K562 (cell line): Measurements from ENCODE around the gene TFCP2L1. TPM values are rescaled to one million over a fixed set of nuclear protein-coding genes. Genes with fewer than 3 reads are reported as not detected.

Experiments used
- ATAC-seq: fragments of 200-7000 bp; cut with Tn5 transposase; 3 replicates; pipeline ENCODE4 v1.9.1; 2020; ENCODE audit warnings: moderate library complexity
- BruUV-seq: library from RNA; stranded (reverse); fragments of 400-500 nt; replicated peaks from 2 replicates; lab custom pipeline; 2021; lab: Mats Ljungman, UMichigan
- CTCF ChIA-PET: fragments of 300-600 bp; formaldehyde crosslinking; extraction: SDS; loops from one replicate; lab custom pipeline; 2021; ENCODE audit warnings: low intra/inter-chr PET ratio; lab: Yijun Ruan, JAX
- POLR2A ChIA-PET: fragments of 300-600, 350-650 bp; sonication (Branson Sonifier 250); formaldehyde crosslinking; extraction: SDS; loops from one replicate; lab custom pipeline; 2021; ENCODE audit warnings: antibody characterized with exemption, inconsistent platforms; lab: Yijun Ruan, JAX
- DNase-seq, 4 experiments: peaks; one replicate each; pipeline versions ENCODE4 v3.0.0 to v3.0.0-alpha.2; 2011 to 2018; ENCODE audit warnings: low spot score in 3 of 4, mixed read lengths in 3 of 4; ENCODE audit errors: extremely low read depth in 1 of 4
- FAIRE-seq: peaks from 2 replicates; lab custom pipeline; 2011; peaks lifted over from hg19 to GRCh38; lab: Jason Lieb, UNC
- H2AFZ ChIP-seq: 2 replicates; pipeline ENCODE4 v1.6.0; 2011; ENCODE audit warnings: low read depth, low read length, control low read depth, inconsistent platforms
- H3K27ac ChIP-seq: fragments of 200-600 bp; 3 replicates; pipeline ENCODE4 v1.8.0; 2011; ENCODE audit warnings: low read depth, mild to moderate bottlenecking, control low read depth, inconsistent platforms, low read length, moderate library complexity, mixed read lengths; ENCODE audit errors: extremely low read depth
- H3K27me3 ChIP-seq, 2 experiments: fragments of 300-600 bp in 1 of 2; 2 replicates in 1 of 2; 3 replicates in 1 of 2; pipeline versions ENCODE4 v1.6.0 to v1.8.0; 2011; ENCODE audit warnings: inconsistent platforms in 2 of 2, low read length in 2 of 2, mild to moderate bottlenecking in 1 of 2, mixed read lengths in 1 of 2, moderate library complexity in 1 of 2; ENCODE audit not compliant: control insufficient read depth in 2 of 2, insufficient read depth in 2 of 2
- H3K36me3 ChIP-seq: fragments of 300-600 bp; 3 replicates; pipeline ENCODE4 v1.8.0; 2011; ENCODE audit warnings: mild to moderate bottlenecking, low read length, inconsistent platforms; ENCODE audit not compliant: control insufficient read depth, insufficient read depth
- H3K4me1 ChIP-seq, 2 experiments: fragments of 200-600 bp in 1 of 2; replicated peaks in 1 of 2; 2 replicates in 1 of 2; 3 replicates in 1 of 2; pipeline versions ENCODE4 v1.5.1 to v1.8.0; 2011; ENCODE audit warnings: inconsistent platforms in 2 of 2, low read length in 2 of 2, mild to moderate bottlenecking in 1 of 2, mixed read lengths in 1 of 2, moderate library complexity in 1 of 2; ENCODE audit not compliant: control insufficient read depth in 2 of 2, insufficient read depth in 2 of 2
- H3K4me2 ChIP-seq: 2 replicates; pipeline ENCODE4 v1.6.1; 2011; ENCODE audit warnings: low read length, control low read depth, inconsistent platforms, mixed read lengths; ENCODE audit not compliant: insufficient read depth
- H3K4me3 ChIP-seq: fragments of 200-600 bp; sonication (generic), shearing (Covaris generic); 2 replicates; pipeline ENCODE4 v1.5.1; 2016; ENCODE audit warnings: control low read depth, inconsistent platforms
- H3K79me2 ChIP-seq: fragments of 200-600 bp; 3 replicates; pipeline ENCODE4 v1.8.0; 2011; ENCODE audit warnings: low read length, inconsistent platforms; ENCODE audit not compliant: control insufficient read depth, insufficient read depth
- H3K9ac ChIP-seq, 2 experiments: 2 replicates each; pipeline versions ENCODE4 v1.6.0 to v1.6.1; 2011; ENCODE audit warnings: low read depth in 2 of 2, low read length in 2 of 2, control low read depth in 1 of 2, inconsistent platforms in 1 of 2, mild to moderate bottlenecking in 1 of 2, mixed read lengths in 1 of 2; ENCODE audit not compliant: insufficient read depth in 1 of 2
- H3K9me1 ChIP-seq: one replicate; pipeline ENCODE4 v1.6.0; 2011; ENCODE audit warnings: inconsistent platforms, mild to moderate bottlenecking, low read length, moderate library complexity; ENCODE audit not compliant: control insufficient read depth, insufficient read depth
- H3K9me3 ChIP-seq: replicated peaks from 2 replicates; pipeline ENCODE4 v1.5.1; 2011; ENCODE audit warnings: low read depth, low read length, inconsistent platforms; ENCODE audit not compliant: control insufficient read depth, insufficient read depth
- H4K20me1 ChIP-seq: replicated peaks from 2 replicates; pipeline ENCODE4 v1.6.1; 2011; ENCODE audit warnings: low read length, inconsistent platforms, mixed read lengths; ENCODE audit not compliant: control insufficient read depth, insufficient read depth
- BCL6 ChIP-seq: fragments of 250-450 bp; sonication (Bioruptor Pico); IDR thresholded peaks from 2 replicates; pipeline ENCODE4 v1.4.0; 2020
- CREB5 ChIP-seq: fragments of 250-450 bp; sonication (Bioruptor Pico); IDR thresholded peaks from 2 replicates; pipeline ENCODE4 v1.5.0; 2020; ENCODE audit warnings: mild to moderate bottlenecking
- E2F5 ChIP-seq: sonication (generic); formaldehyde crosslinking; IDR thresholded peaks from 2 replicates; pipeline ENCODE4 v1.8.0; 2022; ENCODE audit warnings: mild to moderate bottlenecking, missing genetic modification reagents
- KLF10 ChIP-seq: fragments of 250-450 bp; sonication (Bioruptor Pico); IDR thresholded peaks from 2 replicates; pipeline ENCODE4 v1.6.1; 2021; ENCODE audit warnings: matching md5 sums
- MTF1 ChIP-seq: fragments of 250-450 bp; sonication (Bioruptor Pico); IDR thresholded peaks from 2 replicates; pipeline ENCODE4 v1.9.0; 2021; ENCODE audit warnings: moderate library complexity, mild to moderate bottlenecking, inconsistent platforms, borderline replicate concordance
- POLR2G ChIP-seq: fragments of 200-400 bp; formaldehyde crosslinking; IDR thresholded peaks from 2 replicates; pipeline ENCODE4 v1.6.1; 2017; ENCODE audit warnings: low read depth, mild to moderate bottlenecking, antibody characterized with exemption, low read length, moderate library complexity
- SNRNP70 ChIP-seq: fragments of 200-400 bp; formaldehyde crosslinking; optimal IDR thresholded peaks from 2 replicates; pipeline ENCODE3; 2017; ENCODE audit warnings: low read depth, low read length
- STAT5B ChIP-seq: fragments of 250-450 bp; sonication (Bioruptor Pico); IDR thresholded peaks from 2 replicates; pipeline ENCODE4 v1.8.0; 2021; ENCODE audit warnings: mild to moderate bottlenecking, inconsistent platforms
- TAF7 ChIP-seq: fragments of 450-650 bp; IDR thresholded peaks from 2 replicates; pipeline ENCODE4 v1.6.1; 2016; ENCODE audit warnings: missing genetic modification characterization, missing compliant biosample characterization
- XRCC3 ChIP-seq: fragments of 450-650 bp; IDR thresholded peaks from 2 replicates; pipeline ENCODE4 v1.6.1; 2017; ENCODE audit warnings: mild to moderate bottlenecking, moderate library complexity
- ZNF707 ChIP-seq: fragments of 250-450 bp; sonication (Bioruptor Pico); conservative IDR thresholded peaks from 2 replicates; pipeline ENCODE4 v1.8.0; 2022; ENCODE audit warnings: inconsistent platforms, mild to moderate bottlenecking, moderate library complexity
- WGBS: fragments of 100-300 bp; shearing (Covaris generic); methylation state at CpG from one replicate; pipeline ENCODE4 v1.1.6; 2016; ENCODE audit warnings: low coverage, mixed read lengths; ENCODE audit not compliant: insufficient coverage; ENCODE audit errors: missing lambda C conversion rate; 5-methylcytosine and 5-hydroxymethylcytosine counted together
- in situ Hi-C: fragments of 300-500 bp; cut with MboI; formaldehyde crosslinking; loops from 4 replicates; pipeline ENCODE4 v1.15.0; 2018; ENCODE audit warnings: inconsistent platforms, mixed read lengths
- intact Hi-C: fragments of 100-400 bp; cut with micrococcal nuclease; formaldehyde crosslinking; loops from 2 replicates; pipeline ENCODE4 v1.14.2; 2022
- polyA plus RNA-seq, 8 experiments: library from polyadenylated mRNA; depleted of rRNA in 4 of 8; stranded (reverse) in 5 of 8; unstranded in 3 of 8; fragments of >200 nt; fragmentation: Nextera tagmentation in 2 of 8; fragmentation: Illumina TruSeq in 1 of 8; extraction: Ambion mirVana in 2 of 8; extraction: Trizol in 1 of 8; gene quantifications; 2 replicates each; pipeline versions ENCODE4 v1.2.1 to v1.2.3, GENCODE V29; 2011 to 2014; ENCODE audit warnings: inconsistent platforms in 1 of 8, missing spikeins in 1 of 8
- total RNA-seq, 7 experiments: library from RNA; depleted of rRNA in 6 of 7; stranded (reverse); fragments of >200 nt in 6 of 7; fragmentation: Illumina TruSeq in 2 of 7; extraction: Trizol in 2 of 7; gene quantifications; 2 replicates each; pipeline versions ENCODE4 v1.2.1 to v1.2.3, GENCODE V29; 2011 to 2021; ENCODE audit warnings: low replicate concordance in 1 of 7
- TF ChIP-seq, protein P1 (sequence below): fragments of 250-450 bp; sonication (Bioruptor Pico); IDR thresholded peaks from 2 replicates; pipeline ENCODE4 v1.9.0; 2021; ENCODE audit warnings: mild to moderate bottlenecking, inconsistent platforms

TFCP2L1 gene
- total and polyA plus RNA-seq, 9 of the 15 experiments (the other 6 are each of a cell fraction or from before 2014, with no cell fraction given) = 0.08 to 1.00 (median 0.42) TPM

GRCh38 chr2:121173806-121174205 is 111.2 kb downstream of the TFCP2L1 start:
- ChIA-PET CTCF (no interaction called here), POLR2A (no interaction called here)
- H3K4me3 ChIP-seq = no peak overlapping the region
- no peak overlapping the region for H3K9ac ChIP-seq
- no peak overlapping the region for H3K4me2 ChIP-seq
- WGBS = 3% methylated on average over 10 of the region's 10 CpGs
- no peaks in the 10 kb centered on the region for H3K9me3 ChIP-seq
- H3K27ac ChIP-seq = no peak overlapping the region
- FAIRE-seq (no peak), DNase-seq (no peak), ATAC-seq (no peak)
- peaks cover 27 to 55% of the 10 kb centered on the region in 2 experiments for H3K27me3 ChIP-seq
- no peak overlapping the region for H2AFZ ChIP-seq
- H3K36me3 ChIP-seq = no peaks in the 10 kb centered on the region
- no peaks in the 10 kb centered on the region for H3K9me1 ChIP-seq
- no TSS peak for BruUV-seq
- no peaks in the 10 kb centered on the region; the same call in 1 of the 2 replicates for H4K20me1 ChIP-seq
- in situ Hi-C loops = no loop called here
- intact Hi-C loops = no loop called here
- TF ChIP-seq SNRNP70 (no peak), MTF1 (no peak), KLF10 (CRISPR knock-in tag) (no peak), TAF7 (tag) (no peak), ZNF707 (no peak), XRCC3 (no peak), POLR2G (no peak)
- no peaks in the 10 kb centered on the region for H3K79me2 ChIP-seq
- no peaks in the 10 kb centered on the region; a peak in 1 of 5 replicates for H3K4me1 ChIP-seq

DNA sequence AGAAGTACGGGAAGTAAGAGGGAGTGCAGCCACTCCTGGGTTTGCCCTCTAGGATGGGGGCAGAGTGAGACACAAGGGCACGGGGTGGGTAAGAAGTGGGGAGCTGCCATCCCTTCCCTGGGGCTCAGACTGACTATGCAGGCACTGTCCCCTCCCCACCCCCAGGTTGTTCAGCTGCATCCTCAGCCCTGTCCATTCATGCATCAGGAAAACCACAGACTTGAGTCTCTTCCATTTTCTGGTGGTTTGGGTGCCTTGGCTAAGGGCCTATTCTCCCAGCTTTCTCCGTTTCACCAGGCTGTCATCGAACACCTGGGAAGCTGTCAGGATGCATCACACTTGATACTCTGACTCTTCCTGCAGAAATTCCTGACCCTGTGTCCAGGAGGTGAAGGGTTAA is 111.9 kb downstream of the TFCP2L1 start:
- no peak overlapping the region for H2AFZ ChIP-seq
- POLR2A ChIA-PET = no interaction called here
- in situ Hi-C loops (no loop called here), intact Hi-C loops (no loop called here)
- no peak overlapping the region for H3K9ac ChIP-seq
- DNase-seq (no peak), ATAC-seq (no peak), FAIRE-seq (no peak)
- H3K27ac ChIP-seq = no peak overlapping the region
- H3K79me2 ChIP-seq = no peaks in the 10 kb centered on the region
- CTCF ChIA-PET = no interaction called here
- H3K9me1 ChIP-seq = no peaks in the 10 kb centered on the region
- H3K4me1 ChIP-seq = no peaks in the 10 kb centered on the region
- no peaks in the 10 kb centered on the region for H3K36me3 ChIP-seq
- H3K27me3 ChIP-seq = peaks cover 27 to 48% of the 10 kb centered on the region in 2 experiments
- H4K20me1 ChIP-seq = no peaks in the 10 kb centered on the region; the same call in 1 of the 2 replicates
- BruUV-seq = no TSS peak
- H3K4me2 ChIP-seq = no peak overlapping the region
- 3% methylated on average over 4 of the region's 4 CpGs for WGBS
- H3K4me3 ChIP-seq = no peak overlapping the region
- no peaks in the 10 kb centered on the region for H3K9me3 ChIP-seq
- TF ChIP-seq E2F5 (CRISPR knock-in tag) (no peak), BCL6 (CRISPR knock-in tag) (no peak), STAT5B (CRISPR knock-in tag) (no peak), CREB5 (CRISPR knock-in tag) (no peak)
- TF ChIP-seq, protein P1, sequence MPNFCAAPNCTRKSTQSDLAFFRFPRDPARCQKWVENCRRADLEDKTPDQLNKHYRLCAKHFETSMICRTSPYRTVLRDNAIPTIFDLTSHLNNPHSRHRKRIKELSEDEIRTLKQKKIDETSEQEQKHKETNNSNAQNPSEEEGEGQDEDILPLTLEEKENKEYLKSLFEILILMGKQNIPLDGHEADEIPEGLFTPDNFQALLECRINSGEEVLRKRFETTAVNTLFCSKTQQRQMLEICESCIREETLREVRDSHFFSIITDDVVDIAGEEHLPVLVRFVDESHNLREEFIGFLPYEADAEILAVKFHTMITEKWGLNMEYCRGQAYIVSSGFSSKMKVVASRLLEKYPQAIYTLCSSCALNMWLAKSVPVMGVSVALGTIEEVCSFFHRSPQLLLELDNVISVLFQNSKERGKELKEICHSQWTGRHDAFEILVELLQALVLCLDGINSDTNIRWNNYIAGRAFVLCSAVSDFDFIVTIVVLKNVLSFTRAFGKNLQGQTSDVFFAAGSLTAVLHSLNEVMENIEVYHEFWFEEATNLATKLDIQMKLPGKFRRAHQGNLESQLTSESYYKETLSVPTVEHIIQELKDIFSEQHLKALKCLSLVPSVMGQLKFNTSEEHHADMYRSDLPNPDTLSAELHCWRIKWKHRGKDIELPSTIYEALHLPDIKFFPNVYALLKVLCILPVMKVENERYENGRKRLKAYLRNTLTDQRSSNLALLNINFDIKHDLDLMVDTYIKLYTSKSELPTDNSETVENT (CRISPR knock-in tag) = no peak
